ENCODE results near the gene TCOF1. TPM values are rescaled to one million over a fixed set of nuclear protein-coding genes. Genes with fewer than 3 reads are reported as not detected.

Gene TCOF1
- total and polyA plus RNA-seq, 2 donors (not counting 3 experiments of a cell fraction or from before 2014, with no cell fraction given): 11.2 to 52.0 TPM

- Histone ChIP-seq H3K9ac (replicated peaks; ENCODE audit: extremely low read depth, insufficient read depth, low read length) (no peak overlapping the region), H2AFZ (ENCODE audit: low read depth, low read length) (no peak overlapping the region), H3K79me2 (ENCODE audit: control insufficient read depth, insufficient read depth, low read length) (no peaks in the 10 kb centered on the region), H3K27me3 (ENCODE audit: control insufficient read depth in 2 of 2, insufficient read depth in 2 of 2, low read length in 2 of 2) (no peaks in the 10 kb centered on the region), H3K9me1 (replicated peaks; ENCODE audit: control insufficient read depth, extremely low read depth, insufficient read depth, low read length) (no peaks in the 10 kb centered on the region), H4K20me1 (replicated peaks; ENCODE audit: control insufficient read depth, extremely low read depth, insufficient read depth, low read length) (no peaks in the 10 kb centered on the region), H3K36me3 (ENCODE audit: control insufficient read depth in 2 of 2, extremely low read depth in 1 of 2, insufficient read depth in 2 of 2, low read length in 2 of 2) (peaks cover 5 to 11% of the 10 kb centered on the region in 2 experiments), H3K27ac (ENCODE audit: insufficient read depth, low read depth, low read length) (no peak overlapping the region), H3K4me3 (replicated peaks in 1 of 3; ENCODE audit: insufficient read depth in 1 of 3, low read depth in 1 of 3, low read length in 3 of 3) (no peak overlapping the region), H3K9me3 (replicated peaks; ENCODE audit: control insufficient read depth, insufficient read depth, low read length) (no peaks in the 10 kb centered on the region), H3K4me2 (ENCODE audit: insufficient read depth, low read length) (no peak overlapping the region), H3K4me1 (ENCODE audit: control insufficient read depth, extremely low read depth, insufficient read depth, low read length) (no peaks in the 10 kb centered on the region)
- FAIRE-seq (no peak), DNase-seq (ENCODE audit: low read depth, low spot score) (no peak)
- CTCF ChIA-PET: interaction anchor here (0.5 kb wide), 1 partner anchor 38 kb away, joined by 3 read pairs; no protein-coding TSS in a partner anchor
- BruUV-seq (replicated peaks): no TSS peak
- TF ChIP-seq EZH2 (IDR thresholded peaks at IDR 0.05; ENCODE audit: borderline replicate concordance, low read depth, low read length, severe bottlenecking) (no peak), MYC (IDR thresholded peaks at IDR 0.05; ENCODE audit: low read depth, low read length) (no peak), POLR2AphosphoS5 (IDR thresholded peaks at IDR 0.05; ENCODE audit: insufficient read depth, low read depth, low read length) (no peak), POLR2A (IDR thresholded peaks at IDR 0.05; ENCODE audit: low read depth, low read length) (no peak), JUN (IDR thresholded peaks at IDR 0.05; ENCODE audit: borderline replicate concordance, insufficient read depth, insufficient read length, low read depth) (no peak), FOS (IDR thresholded peaks at IDR 0.05; ENCODE audit: borderline replicate concordance, insufficient read depth, low read length) (no peak), GATA2 (IDR thresholded peaks at IDR 0.05; ENCODE audit: insufficient read depth, insufficient read length, low read depth, low read length) (no peak)
- TF ChIP-seq, protein P1, sequence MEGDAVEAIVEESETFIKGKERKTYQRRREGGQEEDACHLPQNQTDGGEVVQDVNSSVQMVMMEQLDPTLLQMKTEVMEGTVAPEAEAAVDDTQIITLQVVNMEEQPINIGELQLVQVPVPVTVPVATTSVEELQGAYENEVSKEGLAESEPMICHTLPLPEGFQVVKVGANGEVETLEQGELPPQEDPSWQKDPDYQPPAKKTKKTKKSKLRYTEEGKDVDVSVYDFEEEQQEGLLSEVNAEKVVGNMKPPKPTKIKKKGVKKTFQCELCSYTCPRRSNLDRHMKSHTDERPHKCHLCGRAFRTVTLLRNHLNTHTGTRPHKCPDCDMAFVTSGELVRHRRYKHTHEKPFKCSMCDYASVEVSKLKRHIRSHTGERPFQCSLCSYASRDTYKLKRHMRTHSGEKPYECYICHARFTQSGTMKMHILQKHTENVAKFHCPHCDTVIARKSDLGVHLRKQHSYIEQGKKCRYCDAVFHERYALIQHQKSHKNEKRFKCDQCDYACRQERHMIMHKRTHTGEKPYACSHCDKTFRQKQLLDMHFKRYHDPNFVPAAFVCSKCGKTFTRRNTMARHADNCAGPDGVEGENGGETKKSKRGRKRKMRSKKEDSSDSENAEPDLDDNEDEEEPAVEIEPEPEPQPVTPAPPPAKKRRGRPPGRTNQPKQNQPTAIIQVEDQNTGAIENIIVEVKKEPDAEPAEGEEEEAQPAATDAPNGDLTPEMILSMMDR (IDR thresholded peaks at IDR 0.05; ENCODE audit: extremely low read depth in 1 of 2, insufficient read depth in 1 of 2, low read depth in 1 of 2, low read length in 2 of 2): no peak
- TF ChIP-seq, protein P2, sequence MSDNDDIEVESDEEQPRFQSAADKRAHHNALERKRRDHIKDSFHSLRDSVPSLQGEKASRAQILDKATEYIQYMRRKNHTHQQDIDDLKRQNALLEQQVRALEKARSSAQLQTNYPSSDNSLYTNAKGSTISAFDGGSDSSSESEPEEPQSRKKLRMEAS (IDR thresholded peaks at IDR 0.05; ENCODE audit: insufficient read depth, insufficient read length): no peak
- dilution Hi-C loops (cut with MboI; ENCODE audit: extremely low pct_ligation_motif_present, low sequenced_read_pairs) (no loop called here), intact Hi-C loops (cut with micrococcal nuclease) (no loop called here)
- POLR2A ChIA-PET: no interaction called here
Observed at GRCh38 chr5:150402901-150403342, 45.4 kb downstream of the TCOF1 start.

All from endothelial cell of umbilical vein (primary cell).